OCI-M1 (cell line): Measurements from ENCODE around the gene ANO7.
A peak's percentile ranks its signal among the peaks of the same experiment; 100 is the strongest.

Source experiments
- DNase-seq: peaks from one replicate; lab custom pipeline; 2025; lab: John Stamatoyannopoulos, UW

ANO7 gene

GRCh38 chr2:241211276-241211675 is 22.8 kb downstream of the ANO7 start:
- peak; percentile 5 for DNase-seq

- DNase-seq = no peak
Measured at GRCh38 chr2:241213041-241213440, 24.6 kb downstream of the ANO7 start.

GRCh38 chr2:241213567-241213966 is 25.1 kb downstream of the ANO7 start:
- no peak for DNase-seq

GRCh38 chr2:241214209-241214608 is 25.7 kb downstream of the ANO7 start:
- no peak for DNase-seq

GRCh38 chr2:241214766-241215165 is 26.3 kb downstream of the ANO7 start:
- DNase-seq = no peak

GRCh38 chr2:241215421-241215820 is 26.9 kb downstream of the ANO7 start:
- no peak for DNase-seq

- DNase-seq = no peak
Measured at GRCh38 chr2:241216211-241216761, 27.8 kb downstream of the ANO7 start.

GRCh38 chr2:241217320-241218031 is 29.0 kb downstream of the ANO7 start:
- DNase-seq = peak; percentile 90

- DNase-seq = peak; percentile 58
Measured at GRCh38 chr2:241218131-241219029, 29.9 kb downstream of the ANO7 start.

- DNase-seq = peak; percentile 50
Measured at GRCh38 chr2:241219030-241219382, 30.5 kb downstream of the ANO7 start.

GRCh38 chr2:241219856-241220356 is 31.4 kb downstream of the ANO7 start:
- no peak for DNase-seq

GRCh38 chr2:241223211-241224017 is 34.9 kb downstream of the ANO7 start:
- no peak for DNase-seq

GRCh38 chr2:241224018-241224850 is 35.8 kb downstream of the ANO7 start:
- DNase-seq = no peak

- no peak for DNase-seq
Measured at GRCh38 chr2:241224851-241225438, 36.5 kb downstream of the ANO7 start.

GRCh38 chr2:241225545-241225944 is 37.1 kb downstream of the ANO7 start:
- DNase-seq = no peak

- DNase-seq = no peak
Measured at GRCh38 chr2:241225983-241226382, 37.5 kb downstream of the ANO7 start.

- DNase-seq = no peak
Measured at GRCh38 chr2:241226723-241227572, 38.5 kb downstream of the ANO7 start.

- DNase-seq = no peak
Measured at GRCh38 chr2:241227594-241227993, 39.1 kb downstream of the ANO7 start.

GRCh38 chr2:241228081-241228859 is 39.8 kb downstream of the ANO7 start:
- DNase-seq = no peak
